SK-N-MC (cell line): Measurements from ENCODE around the gene COMMD3.
"Not testable (repeated sequence)": the region's sequence is repeated elsewhere in the genome, so short reads cannot be mapped to it uniquely, and the experiment has no call there.

Experiments used
- DNase-seq: peaks from one replicate; pipeline ENCODE4 v3.0.0-alpha.2; 2011; ENCODE audit warnings: low read depth, low spot score
- H3K27ac ChIP-seq: fragments of 200-600 bp; sonication (generic); 2 replicates; pipeline ENCODE4 v1.5.1; 2016; ENCODE audit warnings: mixed run types
- H3K36me3 ChIP-seq: fragments of 200-600 bp; sonication (generic); 2 replicates; pipeline ENCODE4 v1.6.1; 2017; ENCODE audit warnings: antibody characterized with exemption, low read length, mixed read lengths; ENCODE audit not compliant: insufficient read depth
- H3K4me3 ChIP-seq: fragments of 200-600 bp; sonication (generic); 2 replicates; pipeline ENCODE4 v1.5.1; 2016
- H3K9ac ChIP-seq: fragments of 200-600 bp; sonication (generic); 2 replicates; pipeline ENCODE4 v1.8.0; 2017; ENCODE audit warnings: mixed run types, mixed read lengths; ENCODE audit not compliant: insufficient read length
- H3K9me3 ChIP-seq: fragments of 200-600 bp; sonication (generic); 2 replicates; pipeline ENCODE4 v1.6.1; 2017; ENCODE audit warnings: low read depth, mild to moderate bottlenecking, antibody characterized with exemption, low read length, moderate library complexity, mixed read lengths
- EZH2 ChIP-seq: fragments of 200-600 bp; sonication (generic); IDR thresholded peaks from one replicate; pipeline ENCODE4 v1.6.1; 2017; ENCODE audit warnings: antibody characterized with exemption
- FOXP2 ChIP-seq: optimal IDR thresholded peaks from 2 replicates; pipeline ENCODE3; 2011; ENCODE audit warnings: mild to moderate bottlenecking, moderate library complexity; ENCODE audit not compliant: insufficient read depth; ENCODE audit errors: extremely low read length, control extremely low read depth
- POLR2AphosphoS5 ChIP-seq: IDR thresholded peaks from 2 replicates; pipeline ENCODE4 v1.6.1; 2012; ENCODE audit warnings: mild to moderate bottlenecking, low read depth, low read length, borderline replicate concordance

COMMD3 gene

GRCh38 chr10:22301193-22301592 lies 15.0 kb upstream of the COMMD3 start:
- H3K4me3 ChIP-seq, result no peak overlapping the region
- no peaks in the 10 kb centered on the region for H3K36me3 ChIP-seq
- DNase-seq, result no peak
- no peak overlapping the region for H3K9ac ChIP-seq
- TF ChIP-seq EZH2 (no peak), POLR2AphosphoS5 (no peak), FOXP2 (no peak)
- no peak overlapping the region for H3K27ac ChIP-seq
- H3K9me3 ChIP-seq, result no peaks in the 10 kb centered on the region

GRCh38 chr10:22303461-22303860 lies 12.7 kb upstream of the COMMD3 start:
- no peak overlapping the region for H3K9ac ChIP-seq
- no peaks in the 10 kb centered on the region for H3K9me3 ChIP-seq
- no peak overlapping the region for H3K27ac ChIP-seq
- TF ChIP-seq EZH2 (no peak), FOXP2 (no peak), POLR2AphosphoS5 (no peak)
- no peak overlapping the region for H3K4me3 ChIP-seq
- no peaks in the 10 kb centered on the region for H3K36me3 ChIP-seq
- DNase-seq, result no peak

- Histone ChIP-seq H3K4me3 (no peak overlapping the region), H3K9me3 (no peaks in the 10 kb centered on the region), H3K27ac (no peak overlapping the region), H3K9ac (no peak overlapping the region), H3K36me3 (no peaks in the 10 kb centered on the region)
- DNase-seq, result no peak
- TF ChIP-seq EZH2, result no peak
- TF ChIP-seq POLR2AphosphoS5, result no peak
- no peak for TF ChIP-seq FOXP2
These were observed 10.5 kb upstream of the COMMD3 start for GRCh38 chr10:22305721-22306120.

- no peak overlapping the region for H3K9ac ChIP-seq
- TF ChIP-seq EZH2 (no peak), FOXP2 (no peak), POLR2AphosphoS5 (no peak)
- no peak for DNase-seq
- H3K36me3 ChIP-seq, result no peaks in the 10 kb centered on the region
- H3K27ac ChIP-seq, result no peak overlapping the region
- H3K9me3 ChIP-seq, result no peaks in the 10 kb centered on the region
- no peak overlapping the region for H3K4me3 ChIP-seq
These were observed 7.8 kb upstream of the COMMD3 start for GRCh38 chr10:22308390-22308789.

GRCh38 chr10:22309180-22310000 lies 6.8 kb upstream of the COMMD3 start:
- no peak for DNase-seq
- no peak overlapping the region for H3K9ac ChIP-seq
- no peaks in the 10 kb centered on the region for H3K36me3 ChIP-seq
- no peak overlapping the region for H3K4me3 ChIP-seq
- TF ChIP-seq POLR2AphosphoS5 (no peak), FOXP2 (no peak)
- H3K9me3 ChIP-seq, result no peaks in the 10 kb centered on the region
- no peak overlapping the region for H3K27ac ChIP-seq

- DNase-seq, H3K9ac ChIP-seq, H3K36me3 ChIP-seq, H3K27ac ChIP-seq, H3K4me3 ChIP-seq, H3K9me3 ChIP-seq: not testable (repeated sequence)
These were observed 6.2 kb upstream of the COMMD3 start for GRCh38 chr10:22310012-22310411.

- Histone ChIP-seq H3K36me3 (no peaks in the 10 kb centered on the region), H3K4me3 (no peak overlapping the region), H3K9me3 (no peaks in the 10 kb centered on the region), H3K9ac (no peak overlapping the region), H3K27ac (no peak overlapping the region)
- TF ChIP-seq FOXP2 (no peak), POLR2AphosphoS5 (no peak), EZH2 (no peak)
- no peak for DNase-seq
These were observed 5.3 kb upstream of the COMMD3 start for GRCh38 chr10:22310928-22311327.

- Histone ChIP-seq H3K27ac (no peak overlapping the region), H3K9me3 (no peaks in the 10 kb centered on the region), H3K9ac (no peak overlapping the region), H3K36me3 (no peaks in the 10 kb centered on the region), H3K4me3 (peak overlapping the region; percentile 88; the same call in 1 of the 2 replicates)
- no peak for DNase-seq
- TF ChIP-seq FOXP2 (no peak), POLR2AphosphoS5 (no peak), EZH2 (no peak)
These were observed 1.3 kb upstream of the COMMD3 start for GRCh38 chr10:22314852-22315251.
